ENCODE results near the gene CCSER1.

- TF ChIP-seq CTCF (IDR thresholded peaks at IDR 0.05; ENCODE audit: poor library complexity, severe bottlenecking) (no peak), TAF1 (IDR thresholded peaks at IDR 0.05; ENCODE audit: low read depth) (no peak), REST (IDR thresholded peaks at IDR 0.05; ENCODE audit: borderline replicate concordance) (no peak), RAD21 (conservative IDR thresholded peaks at IDR 0.05) (no peak), EP300 (conservative IDR thresholded peaks at IDR 0.05; ENCODE audit: poor library complexity, severe bottlenecking) (no peak), POLR2AphosphoS5 (IDR thresholded peaks at IDR 0.05) (no peak), EZH2 (IDR thresholded peaks at IDR 0.05; ENCODE audit: borderline replicate concordance, insufficient read depth, low read length, poor library complexity, severe bottlenecking) (no peak), SMC3 (conservative IDR thresholded peaks at IDR 0.05; ENCODE audit: poor library complexity) (no peak)
These were observed 32.2 kb upstream of the CCSER1 start for GRCh38 chr4:90095000-90095399.

Data from neural cell (in vitro differentiated cells).